ENCODE results near the gene NCAM1. TPM values are rescaled to one million over a fixed set of nuclear protein-coding genes. Genes with fewer than 3 reads are reported as not detected.

The NCAM1 gene
- total RNA-seq, 1 experiment from 2014 or later = 12.0 TPM

GRCh38 chr11:113195728-113196127 is 234.5 kb downstream of the NCAM1 start:
- Histone ChIP-seq H3K27ac (ENCODE audit: low read depth, low read length, poor library complexity, severe bottlenecking) (no peak overlapping the region), H3K4me3 (ENCODE audit: low read depth, low read length, poor library complexity, severe bottlenecking) (no peak overlapping the region), H3K27me3 (replicated peaks; ENCODE audit: insufficient read depth, low read depth, low read length, poor library complexity) (no peaks in the 10 kb centered on the region), H3K4me1 (ENCODE audit: insufficient read depth, low read length, poor library complexity, severe bottlenecking) (peaks cover 10% of the 10 kb centered on the region), H3K9me3 (ENCODE audit: low read depth, low read length, poor library complexity, severe bottlenecking) (no peaks in the 10 kb centered on the region), H3K36me3 (ENCODE audit: insufficient read depth, low read length, poor library complexity, severe bottlenecking) (no peaks in the 10 kb centered on the region)
- POLR2A ChIA-PET (ENCODE audit: low non-redundant PET) = no interaction called here
- intact Hi-C loops (cut with micrococcal nuclease; ENCODE audit: unreplicated experiment) = no loop called here
- BruUV-seq (replicated peaks) = no TSS peak
- DNase-seq (ENCODE audit: low spot score) = no peak
- CTCF ChIA-PET = no interaction called here
- TF ChIP-seq EZH2 (IDR thresholded peaks at IDR 0.05; ENCODE audit: borderline replicate concordance, low read depth, low read length, poor library complexity, severe bottlenecking) (no peak), CTCF (conservative IDR thresholded peaks at IDR 0.05; ENCODE audit: low read depth, low read length) (no peak)

GRCh38 chr11:113197446-113197845 is 236.2 kb downstream of the NCAM1 start:
- no TSS peak for BruUV-seq (replicated peaks)
- no peak for TF ChIP-seq CTCF (conservative IDR thresholded peaks at IDR 0.05; ENCODE audit: low read depth, low read length)
- no peak for TF ChIP-seq EZH2 (IDR thresholded peaks at IDR 0.05; ENCODE audit: borderline replicate concordance, low read depth, low read length, poor library complexity, severe bottlenecking)
- no peaks in the 10 kb centered on the region for H3K27me3 ChIP-seq (replicated peaks; ENCODE audit: insufficient read depth, low read depth, low read length, poor library complexity)
- POLR2A ChIA-PET (ENCODE audit: low non-redundant PET) = no interaction called here
- no peak overlapping the region for H3K4me3 ChIP-seq (ENCODE audit: low read depth, low read length, poor library complexity, severe bottlenecking)
- DNase-seq (ENCODE audit: low spot score) = no peak
- H3K4me1 ChIP-seq (ENCODE audit: insufficient read depth, low read length, poor library complexity, severe bottlenecking) = peaks cover 10% of the 10 kb centered on the region
- CTCF ChIA-PET = no interaction called here
- no peaks in the 10 kb centered on the region for H3K36me3 ChIP-seq (ENCODE audit: insufficient read depth, low read length, poor library complexity, severe bottlenecking)
- intact Hi-C loops (cut with micrococcal nuclease; ENCODE audit: unreplicated experiment) = no loop called here
- H3K9me3 ChIP-seq (ENCODE audit: low read depth, low read length, poor library complexity, severe bottlenecking) = no peaks in the 10 kb centered on the region
- H3K27ac ChIP-seq (ENCODE audit: low read depth, low read length, poor library complexity, severe bottlenecking) = no peak overlapping the region

- intact Hi-C loops (cut with micrococcal nuclease; ENCODE audit: unreplicated experiment) = no loop called here
- H3K4me3 ChIP-seq (ENCODE audit: low read depth, low read length, poor library complexity, severe bottlenecking) = no peak overlapping the region
- H3K4me1 ChIP-seq (ENCODE audit: insufficient read depth, low read length, poor library complexity, severe bottlenecking) = peaks cover 2% of the 10 kb centered on the region
- H3K27me3 ChIP-seq (replicated peaks; ENCODE audit: insufficient read depth, low read depth, low read length, poor library complexity) = no peaks in the 10 kb centered on the region
- no peak overlapping the region for H3K27ac ChIP-seq (ENCODE audit: low read depth, low read length, poor library complexity, severe bottlenecking)
- ChIA-PET CTCF (no interaction called here), POLR2A (ENCODE audit: low non-redundant PET) (no interaction called here)
- no peaks in the 10 kb centered on the region for H3K36me3 ChIP-seq (ENCODE audit: insufficient read depth, low read length, poor library complexity, severe bottlenecking)
- no peak for TF ChIP-seq CTCF (conservative IDR thresholded peaks at IDR 0.05; ENCODE audit: low read depth, low read length)
- BruUV-seq (replicated peaks) = no TSS peak
- H3K9me3 ChIP-seq (ENCODE audit: low read depth, low read length, poor library complexity, severe bottlenecking) = no peaks in the 10 kb centered on the region
- DNase-seq (ENCODE audit: low spot score) = no peak
Observed at GRCh38 chr11:113198972-113199661, 237.9 kb downstream of the NCAM1 start.
